Stimulated activated CD4-positive, alpha-beta T cell treated with anti-CD3 and anti-CD28 coated beads, Interleukin-2, amount 100 ng/mL, for 24 hours (primary cell): ENCODE data around the gene NDFIP2.
"Not testable (repeated sequence)": the region's sequence is repeated elsewhere in the genome, so short reads cannot be mapped to it uniquely, and the experiment has no call there.

ENCODE experiments used
- DNase-seq, 2 donors: peaks; one replicate each; pipeline ENCODE4 v3.0.0-alpha.2; 2020

Gene NDFIP2

DNA sequence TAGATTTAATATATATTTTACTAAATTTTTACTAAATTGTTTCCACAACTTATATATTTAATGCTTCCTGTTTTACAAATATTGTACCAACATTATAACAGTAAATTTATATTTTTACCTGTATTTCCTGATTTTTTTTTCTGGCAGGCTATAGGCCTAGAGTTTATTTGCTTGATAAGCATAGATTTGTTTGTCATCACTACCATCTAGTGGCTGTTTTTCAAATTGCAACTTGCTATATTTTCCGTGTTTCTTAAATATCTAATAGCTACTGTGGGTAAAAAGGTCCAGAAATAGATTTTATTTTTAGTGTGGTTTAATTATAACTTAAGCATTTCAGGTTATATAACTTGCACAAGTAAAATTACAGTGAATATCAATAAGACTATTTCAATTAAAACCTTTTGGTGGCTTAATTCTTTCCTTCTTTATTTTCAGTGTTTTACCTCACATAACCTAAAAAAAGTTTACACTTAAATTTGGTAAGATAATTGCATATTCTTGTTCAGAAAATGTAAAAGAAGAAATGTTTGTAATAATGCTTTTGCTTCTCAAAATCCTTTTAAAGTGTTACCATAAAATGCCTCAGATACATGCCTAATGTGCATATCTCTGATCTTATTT is 60.6 kb downstream of the NDFIP2 start:
- DNase-seq: no peak

- no peak for DNase-seq
These were observed 62.9 kb downstream of the NDFIP2 start for GRCh38 chr13:79543883-79544282.

GRCh38 chr13:79547211-79548195 is 66.5 kb downstream of the NDFIP2 start:
- DNase-seq: no peak

- DNase-seq: no peak
These were observed 67.9 kb downstream of the NDFIP2 start for GRCh38 chr13:79548902-79549301.

DNA sequence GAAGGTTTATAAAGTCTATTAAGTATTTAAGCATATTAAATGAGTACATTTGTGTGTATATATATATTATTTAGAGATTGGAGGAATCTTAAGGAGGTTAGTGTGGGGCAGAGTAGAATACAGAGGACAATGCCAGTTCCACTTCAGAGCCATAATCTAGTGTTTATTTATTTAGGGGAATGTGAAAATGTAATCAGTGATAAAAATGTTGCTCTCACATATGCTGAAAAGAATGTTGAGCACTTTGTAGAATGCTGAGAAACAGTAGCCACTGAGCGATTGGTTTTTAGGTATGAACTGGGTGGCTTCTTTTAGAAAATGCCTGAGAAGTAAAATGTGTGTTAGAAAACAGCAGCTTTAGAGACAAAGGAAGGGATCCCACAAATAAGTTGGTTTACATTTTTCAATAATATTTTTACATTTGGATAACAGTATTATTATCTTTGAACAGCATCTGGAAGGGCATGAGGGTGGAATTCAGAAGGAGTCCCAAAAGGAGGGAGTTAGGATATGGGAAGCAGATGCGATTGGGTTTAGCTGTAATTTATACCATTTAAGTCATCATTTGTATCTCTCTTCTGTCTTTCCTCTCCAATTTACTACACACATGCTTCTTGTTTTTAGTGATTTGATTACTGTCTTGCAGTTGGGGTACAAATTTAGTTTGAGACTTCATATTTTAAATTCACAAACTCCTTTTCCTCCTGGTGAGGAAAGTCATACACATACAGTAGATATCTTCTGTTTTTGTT is 68.6 kb downstream of the NDFIP2 start:
- no peak for DNase-seq

DNA sequence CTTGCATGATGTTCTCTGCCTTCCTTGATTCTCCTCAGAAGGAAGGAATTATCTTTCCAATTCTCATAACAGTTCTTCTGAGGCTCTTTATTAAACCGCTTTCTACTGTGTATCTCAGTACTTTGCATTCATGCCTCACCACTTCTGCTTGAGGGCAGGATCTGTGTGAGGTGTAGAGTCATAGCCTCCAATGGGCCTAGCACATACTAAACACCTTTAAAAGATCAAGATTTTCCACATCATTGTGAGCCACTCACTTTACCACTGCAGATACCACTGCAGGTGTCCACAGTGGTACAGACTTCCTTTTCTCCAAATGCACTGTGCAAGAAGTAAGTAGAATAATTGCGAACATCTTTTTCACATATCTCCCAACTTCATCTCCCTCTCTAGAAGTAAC is 76.7 kb downstream of the NDFIP2 start:
- DNase-seq: no peak

DNA sequence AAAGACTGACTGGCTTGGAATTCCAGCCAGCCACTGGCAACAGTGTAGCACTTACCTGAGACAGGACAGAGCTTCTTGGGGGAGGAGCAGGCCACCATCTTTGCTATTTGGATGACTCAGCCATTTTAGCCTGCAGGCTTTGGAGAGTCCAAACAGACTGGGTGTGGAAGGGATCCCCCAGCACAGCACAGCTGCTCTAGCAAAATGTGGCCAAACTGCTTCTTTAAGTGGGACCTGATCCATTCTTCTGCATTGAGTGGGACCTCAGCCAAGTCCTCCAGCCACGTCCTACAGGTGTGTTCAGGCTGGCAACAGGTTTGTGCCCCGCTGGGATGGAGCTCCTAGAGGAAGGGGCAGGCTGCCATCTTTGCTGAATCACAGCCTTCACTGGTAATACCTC is 80.0 kb downstream of the NDFIP2 start:
- no peak for DNase-seq

DNA sequence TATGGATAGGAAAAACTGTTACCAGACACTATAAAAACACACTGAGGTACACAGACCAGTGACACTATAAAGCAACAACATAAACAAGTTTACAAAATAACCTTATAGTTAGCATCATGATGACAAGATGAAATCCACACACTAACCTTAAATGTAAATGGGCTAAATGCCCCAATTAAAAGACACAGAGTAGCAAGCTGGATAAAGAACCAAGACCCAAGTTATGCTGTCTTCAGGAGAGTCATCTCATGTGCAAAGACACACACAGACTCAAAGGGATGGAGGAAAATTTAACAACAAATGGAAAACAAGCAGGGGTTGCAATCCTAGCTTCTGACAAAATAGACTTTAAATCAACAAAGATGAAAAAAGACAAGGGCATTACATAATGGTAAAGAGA is 81.6 kb downstream of the NDFIP2 start:
- no peak for DNase-seq

DNA sequence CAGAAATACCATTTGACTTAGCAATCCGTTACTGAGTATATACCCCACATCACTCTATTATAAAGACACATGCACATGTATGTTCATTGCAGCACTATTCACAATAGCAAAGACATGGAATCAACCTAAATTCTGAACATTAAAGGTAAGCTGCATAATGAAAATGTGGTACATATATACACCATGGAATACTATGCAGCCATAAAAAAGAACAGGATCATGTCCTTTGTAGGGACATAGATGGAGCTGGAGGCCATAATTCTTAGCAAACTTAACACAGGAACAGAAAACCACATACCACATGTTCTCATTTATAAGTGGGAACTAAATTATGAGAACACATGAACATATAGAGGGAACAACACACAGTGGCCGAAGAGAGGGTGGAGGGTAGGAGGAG is 85.2 kb downstream of the NDFIP2 start:
- no peak for DNase-seq

- no peak for DNase-seq
These were observed 90.2 kb downstream of the NDFIP2 start for GRCh38 chr13:79571147-79571546.

DNA sequence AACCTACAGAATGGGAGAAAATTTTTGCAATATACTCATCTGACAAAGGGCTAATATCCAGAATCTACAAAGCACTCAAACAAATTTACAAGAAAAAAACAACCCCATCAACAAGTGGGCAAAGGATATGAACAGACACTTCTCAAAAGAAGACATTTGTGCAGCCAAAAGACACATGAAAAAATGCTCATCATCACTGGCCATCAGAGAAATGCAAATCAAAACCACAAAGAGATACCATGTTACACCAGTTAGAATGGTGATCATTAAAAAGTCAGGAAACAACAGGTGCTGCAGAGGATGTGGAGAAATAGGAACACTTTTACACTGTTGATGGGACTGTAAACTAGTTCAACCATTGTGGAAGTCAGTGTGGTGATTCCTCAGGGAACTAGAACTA is 92.9 kb downstream of the NDFIP2 start:
- DNase-seq: not testable (repeated sequence)

DNA sequence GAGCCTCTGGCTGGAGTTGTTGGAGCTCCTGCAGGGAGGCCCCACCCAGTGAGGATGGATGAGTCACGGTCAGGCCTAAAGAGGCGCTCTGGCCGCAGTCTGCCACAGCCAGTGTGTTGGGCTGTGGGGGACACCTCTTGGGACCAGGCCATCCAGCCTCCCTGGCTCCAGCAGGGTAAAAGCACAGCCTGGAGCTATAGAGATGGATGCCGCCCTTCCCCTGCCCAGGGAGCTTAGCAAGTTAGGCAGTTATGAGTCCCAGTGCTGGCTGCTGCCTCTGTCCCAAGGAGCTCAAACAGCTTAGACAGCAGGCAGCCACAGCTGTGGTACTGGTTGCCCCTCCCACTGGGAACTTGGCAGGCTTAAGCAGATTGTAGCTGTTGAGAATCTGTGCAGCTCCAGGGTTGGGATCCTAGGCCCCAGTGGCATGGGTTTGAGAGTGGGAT is 100.9 kb downstream of the NDFIP2 start:
- DNase-seq: no peak

GRCh38 chr13:79582896-79583295 is 101.9 kb downstream of the NDFIP2 start:
- DNase-seq: no peak

- no peak for DNase-seq
These were observed 104.1 kb downstream of the NDFIP2 start for GRCh38 chr13:79585033-79585432.

DNA sequence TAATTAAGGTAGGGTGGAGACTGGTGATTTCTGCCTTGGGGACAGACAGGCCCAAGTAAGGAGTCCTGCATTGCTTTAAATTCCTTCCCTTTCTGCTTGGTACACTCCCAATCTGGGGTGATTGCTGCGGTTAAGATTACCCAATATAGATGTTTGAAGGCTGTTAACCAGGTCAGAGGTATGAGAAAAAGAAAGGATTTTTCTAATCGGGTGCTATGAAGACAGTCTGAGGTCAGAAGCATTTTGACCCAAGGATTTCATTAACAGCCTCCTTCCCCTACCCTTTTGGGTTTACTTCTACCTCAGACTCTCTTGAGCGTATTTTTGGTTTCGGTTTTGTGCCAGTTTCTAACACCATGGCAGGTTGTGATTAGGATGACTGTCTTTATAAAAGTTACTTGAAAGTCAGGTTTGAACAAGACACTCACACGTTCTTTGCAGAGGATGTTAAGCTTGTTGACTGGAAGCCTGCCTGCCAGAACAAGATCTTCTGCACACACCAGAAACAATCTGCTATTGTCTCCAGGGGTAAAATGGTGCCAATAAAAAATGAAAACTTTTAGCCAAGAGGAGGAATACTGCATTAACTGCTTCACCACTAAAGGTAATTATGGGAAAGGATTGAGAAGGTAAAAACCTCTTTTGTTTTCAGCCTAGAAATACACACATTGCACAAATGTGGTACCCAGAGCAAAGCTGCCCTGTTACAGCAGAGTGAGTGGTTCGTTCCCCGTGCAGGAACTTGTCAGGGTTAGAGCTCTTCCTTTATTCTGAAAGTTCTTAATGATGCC is 108.8 kb downstream of the NDFIP2 start:
- DNase-seq: no peak

- DNase-seq: no peak
These were observed 109.4 kb downstream of the NDFIP2 start for GRCh38 chr13:79590394-79590676.

- DNase-seq: no peak
These were observed 110.5 kb downstream of the NDFIP2 start for GRCh38 chr13:79591493-79591892.

DNA sequence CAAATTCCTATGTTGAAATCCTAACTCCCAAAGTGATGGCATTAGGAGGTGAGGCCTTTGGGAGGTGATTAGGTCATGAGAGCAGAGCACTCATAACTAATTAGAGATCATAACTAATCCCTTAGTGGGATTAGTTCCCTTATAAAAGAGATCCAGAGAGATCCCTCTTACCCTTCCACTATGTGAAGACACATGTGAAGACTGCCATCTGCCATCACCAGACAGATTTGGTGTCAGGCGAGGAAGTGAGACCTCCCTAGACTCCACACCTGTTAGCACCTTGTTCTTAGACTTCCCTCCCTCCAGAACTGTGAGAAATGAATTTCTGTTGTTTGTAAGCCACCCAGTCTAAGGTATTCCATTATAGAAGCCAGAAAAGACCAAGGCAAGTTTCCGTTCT is 112.2 kb downstream of the NDFIP2 start:
- no peak for DNase-seq

GRCh38 chr13:79593641-79594275 is 112.8 kb downstream of the NDFIP2 start:
- no peak for DNase-seq

GRCh38 chr13:79600146-79600545 is 119.2 kb downstream of the NDFIP2 start:
- not testable (repeated sequence) for DNase-seq

DNA sequence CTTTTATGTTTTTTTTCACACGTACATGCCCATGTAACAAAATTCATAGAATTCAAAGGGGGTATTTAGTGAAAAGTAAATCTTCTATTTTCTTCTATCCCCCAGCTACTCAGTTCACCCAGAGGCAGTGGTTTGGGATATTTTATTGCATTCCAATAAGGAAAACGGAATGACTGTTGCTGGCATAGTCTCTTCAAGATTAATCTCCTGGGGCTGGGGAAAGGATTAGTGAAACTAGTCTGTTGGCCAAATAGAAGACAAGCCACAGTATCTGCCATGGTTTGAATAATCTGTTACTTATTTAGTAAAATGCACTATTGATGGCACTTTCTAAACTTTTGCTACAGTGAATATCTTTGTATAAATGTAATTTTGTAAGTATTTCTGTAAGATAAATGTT is 122.0 kb downstream of the NDFIP2 start:
- DNase-seq: no peak

DNA sequence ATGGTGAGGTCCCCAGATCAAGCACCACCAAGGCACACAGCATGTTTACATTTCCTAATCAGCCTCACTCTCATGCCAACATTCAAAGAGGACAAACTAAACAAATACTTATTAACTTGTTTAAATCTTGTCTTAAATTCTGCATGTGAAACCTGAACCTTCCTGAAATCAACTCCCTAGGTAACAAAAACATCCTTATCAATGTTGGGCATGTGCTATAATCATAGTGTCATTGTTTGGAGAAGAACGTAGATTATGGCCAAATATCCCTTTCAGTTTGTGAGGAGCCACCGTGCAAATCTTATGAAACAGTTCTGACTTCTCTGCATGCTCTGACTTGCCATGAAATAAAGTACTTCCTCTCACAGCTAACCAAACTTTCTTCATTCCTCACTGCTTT is 123.8 kb downstream of the NDFIP2 start:
- no peak for DNase-seq
